GM12801 (cell line): ENCODE data around the gene RDM1.

ENCODE experiments used
- TF ChIP-seq, protein P1 (sequence below): IDR thresholded peaks from one replicate; pipeline ENCODE4 v1.5.1; 2011; ENCODE audit warnings: control low read depth; ENCODE audit not compliant: insufficient read length; ENCODE audit errors: extremely low read depth

Gene RDM1

DNA sequence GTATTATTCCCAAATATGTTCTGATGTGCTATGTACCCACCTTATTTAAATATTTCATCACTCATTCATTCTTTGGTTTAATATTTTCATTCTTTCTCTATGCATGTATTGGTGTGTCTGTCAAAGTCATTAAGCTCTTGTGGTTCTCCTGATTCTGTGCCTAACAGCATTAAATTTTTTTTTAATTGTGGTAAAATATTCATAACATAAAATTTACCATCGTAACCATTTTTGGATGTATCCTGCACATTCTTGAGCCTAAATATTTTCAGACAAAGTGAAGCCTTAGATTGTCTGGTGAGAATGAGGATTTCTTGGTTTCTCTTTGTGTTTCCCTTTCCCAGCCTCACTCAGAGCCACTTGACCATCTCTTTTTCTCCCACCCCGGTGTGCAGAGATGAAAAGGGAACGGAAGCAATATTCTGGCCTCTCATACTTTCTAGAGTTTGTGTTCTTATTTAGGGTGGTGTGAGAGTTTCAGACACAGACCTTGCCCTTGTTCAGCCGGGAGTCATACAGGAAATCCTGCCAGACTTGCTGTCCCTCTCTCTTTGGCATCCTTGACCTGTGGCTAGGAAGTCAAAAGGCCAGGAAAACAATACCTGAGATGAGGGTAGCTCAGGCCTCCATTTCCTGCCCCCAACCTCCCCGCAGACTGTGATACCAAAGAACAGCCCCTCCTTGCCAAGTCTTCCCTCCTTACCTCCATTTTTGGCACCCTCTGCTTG is 55.3 kb downstream of the RDM1 start:
- TF ChIP-seq, protein P1, sequence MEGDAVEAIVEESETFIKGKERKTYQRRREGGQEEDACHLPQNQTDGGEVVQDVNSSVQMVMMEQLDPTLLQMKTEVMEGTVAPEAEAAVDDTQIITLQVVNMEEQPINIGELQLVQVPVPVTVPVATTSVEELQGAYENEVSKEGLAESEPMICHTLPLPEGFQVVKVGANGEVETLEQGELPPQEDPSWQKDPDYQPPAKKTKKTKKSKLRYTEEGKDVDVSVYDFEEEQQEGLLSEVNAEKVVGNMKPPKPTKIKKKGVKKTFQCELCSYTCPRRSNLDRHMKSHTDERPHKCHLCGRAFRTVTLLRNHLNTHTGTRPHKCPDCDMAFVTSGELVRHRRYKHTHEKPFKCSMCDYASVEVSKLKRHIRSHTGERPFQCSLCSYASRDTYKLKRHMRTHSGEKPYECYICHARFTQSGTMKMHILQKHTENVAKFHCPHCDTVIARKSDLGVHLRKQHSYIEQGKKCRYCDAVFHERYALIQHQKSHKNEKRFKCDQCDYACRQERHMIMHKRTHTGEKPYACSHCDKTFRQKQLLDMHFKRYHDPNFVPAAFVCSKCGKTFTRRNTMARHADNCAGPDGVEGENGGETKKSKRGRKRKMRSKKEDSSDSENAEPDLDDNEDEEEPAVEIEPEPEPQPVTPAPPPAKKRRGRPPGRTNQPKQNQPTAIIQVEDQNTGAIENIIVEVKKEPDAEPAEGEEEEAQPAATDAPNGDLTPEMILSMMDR, result no peak

DNA sequence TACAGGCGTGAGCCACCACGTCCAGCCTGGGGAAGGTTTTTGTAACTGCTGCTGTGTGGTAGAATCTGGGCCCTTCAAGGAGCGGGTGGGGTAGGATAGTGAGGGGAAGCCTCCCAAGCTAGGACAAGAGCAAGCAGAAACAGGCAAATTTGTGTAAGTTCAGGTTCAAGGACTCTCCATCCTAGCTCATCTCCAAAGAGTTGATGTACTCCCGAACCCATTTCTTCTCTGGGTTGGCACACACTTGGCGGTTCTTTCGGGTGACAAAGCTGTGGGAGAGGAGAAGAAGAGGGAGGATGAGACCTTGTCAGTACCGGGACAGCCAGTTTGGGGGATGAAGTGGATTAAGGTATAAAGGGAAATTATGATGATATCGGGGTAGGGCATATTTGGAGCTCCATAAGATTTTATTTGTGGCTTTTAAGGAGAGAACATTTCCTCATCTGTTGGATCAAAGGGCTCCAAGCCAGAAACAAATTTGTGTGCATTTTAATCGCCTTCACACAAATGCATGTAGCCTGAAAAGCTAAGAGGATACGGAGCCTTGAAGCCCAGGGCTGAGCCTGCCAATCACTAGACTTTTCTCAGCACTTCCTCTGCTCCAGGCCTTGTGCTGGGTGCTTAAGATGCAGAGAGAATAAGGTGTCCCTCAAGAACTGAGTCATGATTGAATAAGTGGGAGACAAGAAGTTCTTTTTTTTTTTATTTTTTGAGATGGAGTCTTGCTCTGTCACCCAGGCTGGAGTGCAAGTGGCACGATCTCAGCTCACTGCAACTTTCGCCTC is 58.2 kb downstream of the RDM1 start:
- TF ChIP-seq, protein P1, result no peak

DNA sequence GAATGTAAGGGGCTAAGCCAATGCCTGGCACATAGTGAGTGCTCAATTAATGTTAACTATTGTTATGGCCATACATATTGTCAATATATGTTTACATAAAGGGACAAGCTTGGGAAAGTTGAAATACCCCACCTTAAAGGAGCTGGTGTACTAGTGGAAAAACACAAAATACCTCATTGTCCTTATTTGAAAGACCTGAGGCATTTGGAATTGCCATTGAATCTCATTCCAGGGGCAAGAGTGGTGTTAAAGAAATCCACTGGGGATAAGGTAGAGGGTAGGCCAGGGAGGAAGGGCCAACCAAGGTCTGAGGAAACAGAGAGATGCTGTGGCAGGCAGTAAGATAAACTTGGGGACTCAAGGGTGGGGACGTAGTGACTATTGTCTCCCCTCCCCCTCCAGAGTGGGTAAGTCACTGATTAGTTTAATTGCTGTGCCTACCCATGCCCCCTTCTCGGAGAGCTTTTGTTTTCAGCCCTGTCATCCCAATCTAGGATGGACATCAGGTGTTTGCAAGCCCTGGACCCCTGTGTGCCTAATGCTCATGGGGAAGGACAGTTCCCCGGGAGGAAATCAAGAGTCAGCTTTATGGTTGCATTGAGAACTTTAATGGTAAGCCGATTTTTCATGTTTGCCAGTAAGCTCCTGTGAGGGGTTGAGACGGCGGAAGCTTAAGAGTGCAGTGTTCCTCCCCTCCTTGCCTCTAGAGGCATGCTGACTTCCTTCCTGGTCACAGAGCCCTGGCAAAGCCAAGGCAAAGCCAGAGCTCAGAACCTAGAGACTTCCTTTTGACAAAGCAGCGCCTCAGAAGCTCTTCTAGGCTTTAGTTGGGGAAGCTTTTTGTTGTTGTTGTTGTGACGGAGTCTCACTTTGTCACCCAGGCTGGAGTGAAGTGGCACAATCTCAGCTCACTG is 59.4 kb downstream of the RDM1 start:
- TF ChIP-seq, protein P1, result no peak

DNA sequence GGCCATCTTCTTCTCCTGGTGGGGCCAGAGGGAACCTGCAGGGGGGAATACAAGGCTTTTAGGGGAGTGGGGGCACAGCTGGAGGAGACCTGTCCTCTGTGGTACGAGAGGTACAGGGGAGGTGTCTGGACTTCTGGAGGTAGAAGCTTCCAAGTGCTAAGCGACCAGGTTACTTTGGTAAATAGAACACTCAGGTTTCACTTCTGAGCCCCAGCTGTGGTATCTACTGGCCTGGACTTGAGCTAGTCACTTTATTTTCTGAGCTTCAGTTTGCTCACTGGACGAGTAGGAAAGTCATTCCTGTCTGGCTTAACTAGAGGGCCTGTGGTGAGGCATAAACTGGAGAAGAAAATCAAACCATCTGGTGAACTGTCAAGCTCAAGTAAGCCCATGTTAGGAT is 61.8 kb downstream of the RDM1 start, which contains the start of gene HEATR9:
TSS of gene HEATR9 (minus strand) at position 155 of the 400 bp plus-strand sequence. CDS start at position 6, 149 bp downstream.
- TF ChIP-seq, protein P1, result no peak
